K562 (cell line): ENCODE measurements around the gene FCHSD1. TPM values are rescaled to one million over a fixed set of nuclear protein-coding genes. Genes with fewer than 3 reads are reported as not detected.
A peak's percentile ranks its signal among the peaks of the same experiment; 100 is the strongest.

Experiments used
- ATAC-seq: fragments of 200-7000 bp; cut with Tn5 transposase; 3 replicates; pipeline ENCODE4 v1.9.1; 2020; ENCODE audit warnings: moderate library complexity
- BruUV-seq: library from RNA; stranded (reverse); fragments of 400-500 nt; replicated peaks from 2 replicates; lab custom pipeline; 2021; lab: Mats Ljungman, UMichigan
- CTCF ChIA-PET: fragments of 300-600 bp; formaldehyde crosslinking; extraction: SDS; loops from one replicate; lab custom pipeline; 2021; ENCODE audit warnings: low intra/inter-chr PET ratio; lab: Yijun Ruan, JAX
- POLR2A ChIA-PET: fragments of 300-600, 350-650 bp; sonication (Branson Sonifier 250); formaldehyde crosslinking; extraction: SDS; loops from one replicate; lab custom pipeline; 2021; ENCODE audit warnings: antibody characterized with exemption, inconsistent platforms; lab: Yijun Ruan, JAX
- DNase-seq, 4 experiments: peaks; one replicate each; pipeline versions ENCODE4 v3.0.0 to v3.0.0-alpha.2; 2011 to 2018; ENCODE audit warnings: low spot score in 3 of 4, mixed read lengths in 3 of 4; ENCODE audit errors: extremely low read depth in 1 of 4
- FAIRE-seq: peaks from 2 replicates; lab custom pipeline; 2011; peaks lifted over from hg19 to GRCh38; lab: Jason Lieb, UNC
- H2AFZ ChIP-seq: 2 replicates; pipeline ENCODE4 v1.6.0; 2011; ENCODE audit warnings: low read depth, low read length, control low read depth, inconsistent platforms
- H3K27ac ChIP-seq: fragments of 200-600 bp; 3 replicates; pipeline ENCODE4 v1.8.0; 2011; ENCODE audit warnings: low read depth, mild to moderate bottlenecking, control low read depth, inconsistent platforms, low read length, moderate library complexity, mixed read lengths; ENCODE audit errors: extremely low read depth
- H3K27me3 ChIP-seq, 2 experiments: fragments of 300-600 bp in 1 of 2; 2 replicates in 1 of 2; 3 replicates in 1 of 2; pipeline versions ENCODE4 v1.6.0 to v1.8.0; 2011; ENCODE audit warnings: inconsistent platforms in 2 of 2, low read length in 2 of 2, mild to moderate bottlenecking in 1 of 2, mixed read lengths in 1 of 2, moderate library complexity in 1 of 2; ENCODE audit not compliant: control insufficient read depth in 2 of 2, insufficient read depth in 2 of 2
- H3K36me3 ChIP-seq: fragments of 300-600 bp; 3 replicates; pipeline ENCODE4 v1.8.0; 2011; ENCODE audit warnings: mild to moderate bottlenecking, low read length, inconsistent platforms; ENCODE audit not compliant: control insufficient read depth, insufficient read depth
- H3K4me1 ChIP-seq, 2 experiments: fragments of 200-600 bp in 1 of 2; replicated peaks in 1 of 2; 2 replicates in 1 of 2; 3 replicates in 1 of 2; pipeline versions ENCODE4 v1.5.1 to v1.8.0; 2011; ENCODE audit warnings: inconsistent platforms in 2 of 2, low read length in 2 of 2, mild to moderate bottlenecking in 1 of 2, mixed read lengths in 1 of 2, moderate library complexity in 1 of 2; ENCODE audit not compliant: control insufficient read depth in 2 of 2, insufficient read depth in 2 of 2
- H3K4me2 ChIP-seq: 2 replicates; pipeline ENCODE4 v1.6.1; 2011; ENCODE audit warnings: low read length, control low read depth, inconsistent platforms, mixed read lengths; ENCODE audit not compliant: insufficient read depth
- H3K4me3 ChIP-seq: fragments of 200-600 bp; sonication (generic), shearing (Covaris generic); 2 replicates; pipeline ENCODE4 v1.5.1; 2016; ENCODE audit warnings: control low read depth, inconsistent platforms
- H3K79me2 ChIP-seq: fragments of 200-600 bp; 3 replicates; pipeline ENCODE4 v1.8.0; 2011; ENCODE audit warnings: low read length, inconsistent platforms; ENCODE audit not compliant: control insufficient read depth, insufficient read depth
- H3K9ac ChIP-seq, 2 experiments: 2 replicates each; pipeline versions ENCODE4 v1.6.0 to v1.6.1; 2011; ENCODE audit warnings: low read depth in 2 of 2, low read length in 2 of 2, control low read depth in 1 of 2, inconsistent platforms in 1 of 2, mild to moderate bottlenecking in 1 of 2, mixed read lengths in 1 of 2; ENCODE audit not compliant: insufficient read depth in 1 of 2
- H3K9me1 ChIP-seq: one replicate; pipeline ENCODE4 v1.6.0; 2011; ENCODE audit warnings: inconsistent platforms, mild to moderate bottlenecking, low read length, moderate library complexity; ENCODE audit not compliant: control insufficient read depth, insufficient read depth
- H3K9me3 ChIP-seq: replicated peaks from 2 replicates; pipeline ENCODE4 v1.5.1; 2011; ENCODE audit warnings: low read depth, low read length, inconsistent platforms; ENCODE audit not compliant: control insufficient read depth, insufficient read depth
- H4K20me1 ChIP-seq: replicated peaks from 2 replicates; pipeline ENCODE4 v1.6.1; 2011; ENCODE audit warnings: low read length, inconsistent platforms, mixed read lengths; ENCODE audit not compliant: control insufficient read depth, insufficient read depth
- JUNB ChIP-seq: fragments of 450-650 bp; formaldehyde crosslinking; conservative IDR thresholded peaks from 2 replicates; pipeline ENCODE4 v1.4.0; 2020; ENCODE audit warnings: mild to moderate bottlenecking
- NFE2 ChIP-seq: IDR thresholded peaks from 2 replicates; pipeline ENCODE4 v1.6.1; 2014; ENCODE audit warnings: antibody characterized with exemption, low read depth
- NFRKB ChIP-seq: fragments of 450-650 bp; IDR thresholded peaks from 2 replicates; pipeline ENCODE4 v1.6.1; 2016; ENCODE audit warnings: low read depth
- SMAD4 ChIP-seq: fragments of 250-450 bp; sonication (Bioruptor Pico); conservative IDR thresholded peaks from 2 replicates; pipeline ENCODE4 v1.8.0; 2021; ENCODE audit warnings: inconsistent platforms, mild to moderate bottlenecking, moderate library complexity
- ZNF717 ChIP-seq: fragments of 250-450 bp; sonication (Bioruptor Pico); IDR thresholded peaks from 2 replicates; pipeline ENCODE4 v1.5.0; 2021
- WGBS: fragments of 100-300 bp; shearing (Covaris generic); methylation state at CpG from one replicate; pipeline ENCODE4 v1.1.6; 2016; ENCODE audit warnings: low coverage, mixed read lengths; ENCODE audit not compliant: insufficient coverage; ENCODE audit errors: missing lambda C conversion rate; 5-methylcytosine and 5-hydroxymethylcytosine counted together
- in situ Hi-C: fragments of 300-500 bp; cut with MboI; formaldehyde crosslinking; loops from 4 replicates; pipeline ENCODE4 v1.15.0; 2018; ENCODE audit warnings: inconsistent platforms, mixed read lengths
- intact Hi-C: fragments of 100-400 bp; cut with micrococcal nuclease; formaldehyde crosslinking; loops from 2 replicates; pipeline ENCODE4 v1.14.2; 2022
- polyA plus RNA-seq, 8 experiments: library from polyadenylated mRNA; depleted of rRNA in 4 of 8; stranded (reverse) in 5 of 8; unstranded in 3 of 8; fragments of >200 nt; fragmentation: Nextera tagmentation in 2 of 8; fragmentation: Illumina TruSeq in 1 of 8; extraction: Ambion mirVana in 2 of 8; extraction: Trizol in 1 of 8; gene quantifications; 2 replicates each; pipeline versions ENCODE4 v1.2.1 to v1.2.3, GENCODE V29; 2011 to 2014; ENCODE audit warnings: inconsistent platforms in 1 of 8, missing spikeins in 1 of 8
- total RNA-seq, 7 experiments: library from RNA; depleted of rRNA in 6 of 7; stranded (reverse); fragments of >200 nt in 6 of 7; fragmentation: Illumina TruSeq in 2 of 7; extraction: Trizol in 2 of 7; gene quantifications; 2 replicates each; pipeline versions ENCODE4 v1.2.1 to v1.2.3, GENCODE V29; 2011 to 2021; ENCODE audit warnings: low replicate concordance in 1 of 7
- TF ChIP-seq, protein P1 (sequence below): sonication (generic); formaldehyde crosslinking; IDR thresholded peaks from 2 replicates; pipeline ENCODE4 v1.8.0; 2023; ENCODE audit warnings: missing genetic modification reagents, mild to moderate bottlenecking, borderline replicate concordance
- TF ChIP-seq, protein P2 (sequence below), 2 experiments: fragments of 450-650 bp; conservative IDR thresholded peaks; 2 replicates each; pipeline ENCODE4 v1.6.1; 2017; ENCODE audit warnings: mild to moderate bottlenecking in 2 of 2, moderate library complexity in 2 of 2

The FCHSD1 gene
- total and polyA plus RNA-seq, 9 of the 15 experiments (the other 6 are each of a cell fraction or from before 2014, with no cell fraction given): 0.35 to 37.5 (median 13.6) TPM

DNA sequence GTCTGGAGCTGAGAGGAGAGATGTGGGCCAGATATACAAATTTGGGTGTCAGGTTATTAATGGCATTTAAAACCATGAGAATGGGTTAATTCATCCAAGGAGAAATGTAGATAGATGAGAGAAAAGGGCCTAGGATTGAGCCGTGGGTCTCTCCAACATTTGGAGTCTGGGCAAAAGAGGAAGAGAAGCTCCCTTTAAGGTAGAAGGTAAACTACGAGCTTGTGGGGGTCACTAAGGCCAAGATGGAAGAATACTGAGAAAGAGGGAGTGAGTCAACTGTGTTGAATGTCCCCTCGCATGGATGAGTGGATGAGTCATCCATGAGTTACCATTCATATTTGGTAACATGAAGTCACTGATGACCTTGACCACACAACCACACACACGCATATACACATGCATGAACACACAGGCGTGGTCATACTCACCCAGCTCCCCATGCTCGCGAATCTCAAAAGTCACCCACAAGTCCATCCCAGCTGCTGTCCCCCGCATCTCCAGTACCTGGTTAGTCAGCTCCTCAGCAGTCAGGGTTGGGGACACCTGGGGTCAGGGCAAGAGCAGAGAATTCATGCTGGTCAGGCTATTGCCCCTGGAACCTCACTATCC is 6.8 kb upstream of the FCHSD1 start:
- Histone ChIP-seq H3K9ac (no peak overlapping the region), H3K27ac (peak overlapping the region; percentile 37; the same call in 2 of the 3 replicates), H3K27me3 (no peaks in the 10 kb centered on the region), H3K9me1 (peaks cover 5% of the 10 kb centered on the region), H3K4me3 (no peak overlapping the region), H4K20me1 (no peaks in the 10 kb centered on the region), H3K4me1 (peaks cover 0 to 8% of the 10 kb centered on the region in 2 experiments; a peak in 2 of 5 replicates), H3K4me2 (no peak overlapping the region), H3K36me3 (peaks cover 11% of the 10 kb centered on the region; the same call in 2 of the 3 replicates), H3K79me2 (no peaks in the 10 kb centered on the region), H3K9me3 (no peaks in the 10 kb centered on the region), H2AFZ (no peak overlapping the region)
- intact Hi-C loops: no loop called here
- in situ Hi-C loops: no loop called here
- no TSS peak for BruUV-seq
- ChIA-PET CTCF (no interaction called here), POLR2A (interaction anchor here (0.5 to 2.7 kb wide), 4 partner anchors 12 to 466 kb away, joined by 3 to 11 read pairs (median 3); partner anchors contain the start of gene ARAP3)
- DNase-seq: peak; percentile 39 to 72 (median 54)
- peak; percentile 65 for FAIRE-seq
- ATAC-seq: peak; percentile 53
- 26% methylated on average over 8 of the region's 8 CpGs for WGBS
- TF ChIP-seq JUNB (CRISPR knock-in tag) (peak; percentile 69; the same call in 1 of the 2 replicates), NFE2 (peak; percentile 15; the same call in 1 of the 2 replicates), NFRKB (peak; percentile 32; the same call in 1 of the 2 replicates), ZNF717 (CRISPR knock-in tag) (no peak), SMAD4 (CRISPR knock-in tag) (no peak)
- TF ChIP-seq, protein P1, sequence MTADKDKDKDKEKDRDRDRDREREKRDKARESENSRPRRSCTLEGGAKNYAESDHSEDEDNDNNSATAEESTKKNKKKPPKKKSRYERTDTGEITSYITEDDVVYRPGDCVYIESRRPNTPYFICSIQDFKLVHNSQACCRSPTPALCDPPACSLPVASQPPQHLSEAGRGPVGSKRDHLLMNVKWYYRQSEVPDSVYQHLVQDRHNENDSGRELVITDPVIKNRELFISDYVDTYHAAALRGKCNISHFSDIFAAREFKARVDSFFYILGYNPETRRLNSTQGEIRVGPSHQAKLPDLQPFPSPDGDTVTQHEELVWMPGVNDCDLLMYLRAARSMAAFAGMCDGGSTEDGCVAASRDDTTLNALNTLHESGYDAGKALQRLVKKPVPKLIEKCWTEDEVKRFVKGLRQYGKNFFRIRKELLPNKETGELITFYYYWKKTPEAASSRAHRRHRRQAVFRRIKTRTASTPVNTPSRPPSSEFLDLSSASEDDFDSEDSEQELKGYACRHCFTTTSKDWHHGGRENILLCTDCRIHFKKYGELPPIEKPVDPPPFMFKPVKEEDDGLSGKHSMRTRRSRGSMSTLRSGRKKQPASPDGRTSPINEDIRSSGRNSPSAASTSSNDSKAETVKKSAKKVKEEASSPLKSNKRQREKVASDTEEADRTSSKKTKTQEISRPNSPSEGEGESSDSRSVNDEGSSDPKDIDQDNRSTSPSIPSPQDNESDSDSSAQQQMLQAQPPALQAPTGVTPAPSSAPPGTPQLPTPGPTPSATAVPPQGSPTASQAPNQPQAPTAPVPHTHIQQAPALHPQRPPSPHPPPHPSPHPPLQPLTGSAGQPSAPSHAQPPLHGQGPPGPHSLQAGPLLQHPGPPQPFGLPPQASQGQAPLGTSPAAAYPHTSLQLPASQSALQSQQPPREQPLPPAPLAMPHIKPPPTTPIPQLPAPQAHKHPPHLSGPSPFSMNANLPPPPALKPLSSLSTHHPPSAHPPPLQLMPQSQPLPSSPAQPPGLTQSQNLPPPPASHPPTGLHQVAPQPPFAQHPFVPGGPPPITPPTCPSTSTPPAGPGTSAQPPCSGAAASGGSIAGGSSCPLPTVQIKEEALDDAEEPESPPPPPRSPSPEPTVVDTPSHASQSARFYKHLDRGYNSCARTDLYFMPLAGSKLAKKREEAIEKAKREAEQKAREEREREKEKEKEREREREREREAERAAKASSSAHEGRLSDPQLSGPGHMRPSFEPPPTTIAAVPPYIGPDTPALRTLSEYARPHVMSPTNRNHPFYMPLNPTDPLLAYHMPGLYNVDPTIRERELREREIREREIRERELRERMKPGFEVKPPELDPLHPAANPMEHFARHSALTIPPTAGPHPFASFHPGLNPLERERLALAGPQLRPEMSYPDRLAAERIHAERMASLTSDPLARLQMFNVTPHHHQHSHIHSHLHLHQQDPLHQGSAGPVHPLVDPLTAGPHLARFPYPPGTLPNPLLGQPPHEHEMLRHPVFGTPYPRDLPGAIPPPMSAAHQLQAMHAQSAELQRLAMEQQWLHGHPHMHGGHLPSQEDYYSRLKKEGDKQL (CRISPR knock-in tag): no peak
- TF ChIP-seq, protein P2, sequence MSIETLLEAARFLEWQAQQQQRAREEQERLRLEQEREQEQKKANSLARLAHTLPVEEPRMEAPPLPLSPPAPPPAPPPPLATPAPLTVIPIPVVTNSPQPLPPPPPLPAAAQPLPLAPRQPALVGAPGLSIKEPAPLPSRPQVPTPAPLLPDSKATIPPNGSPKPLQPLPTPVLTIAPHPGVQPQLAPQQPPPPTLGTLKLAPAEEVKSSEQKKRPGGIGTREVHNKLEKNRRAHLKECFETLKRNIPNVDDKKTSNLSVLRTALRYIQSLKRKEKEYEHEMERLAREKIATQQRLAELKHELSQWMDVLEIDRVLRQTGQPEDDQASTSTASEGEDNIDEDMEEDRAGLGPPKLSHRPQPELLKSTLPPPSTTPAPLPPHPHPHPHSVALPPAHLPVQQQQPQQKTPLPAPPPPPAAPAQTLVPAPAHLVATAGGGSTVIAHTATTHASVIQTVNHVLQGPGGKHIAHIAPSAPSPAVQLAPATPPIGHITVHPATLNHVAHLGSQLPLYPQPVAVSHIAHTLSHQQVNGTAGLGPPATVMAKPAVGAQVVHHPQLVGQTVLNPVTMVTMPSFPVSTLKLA (conservative IDR thresholded peaks at IDR 0.05): 0 out of 4 replicates have a peak, but pooled peaks of 1 of the 2 experiments have one; percentile 22
